Loucy (cell line): ENCODE data around the gene ORC1.

Source experiments
- CTCF ChIP-seq: fragments of 200-600 bp; sonication (generic); conservative IDR thresholded peaks from 2 replicates; pipeline ENCODE4 v1.5.1; 2014; ENCODE audit warnings: mild to moderate bottlenecking, antibody characterized with exemption, low read length
- EZH2phosphoT487 ChIP-seq: fragments of 200-600 bp; IDR thresholded peaks from 2 replicates; pipeline ENCODE4 v1.6.1; 2018; ENCODE audit warnings: antibody characterized with exemption, mild to moderate bottlenecking, moderate library complexity, borderline replicate concordance

GRCh38 chr1:52435650-52436049 is 31.4 kb upstream of the ORC1 start:
- no peak for TF ChIP-seq CTCF
- no peak for TF ChIP-seq EZH2phosphoT487
